HEK293 (cell line): Measurements from ENCODE around the gene ADK.

ENCODE experiments used
- CTCF ChIA-PET: fragments of 350-600 bp; formaldehyde crosslinking; extraction: SDS; loops from one replicate; lab custom pipeline; 2021; ENCODE audit warnings: antibody characterized with exemption; lab: Yijun Ruan, JAX
- POLR2A ChIA-PET: fragments of 300-600 bp; formaldehyde crosslinking; extraction: SDS; loops from one replicate; lab custom pipeline; 2020; ENCODE audit warnings: antibody characterized with exemption, inconsistent platforms; lab: Yijun Ruan, JAX
- H3K27ac ChIP-seq: fragments of 200-500 bp; sonication (Bioruptor generic); 2 replicates; pipeline ENCODE4 v1.5.1; 2014; ENCODE audit warnings: low read depth, low read length, control low read depth, inconsistent platforms; ENCODE audit errors: extremely low read depth
- H3K36me3 ChIP-seq, 2 experiments: fragments of 200-500 bp in 1 of 2; sonication (Bioruptor generic) in 1 of 2; 1 replicate in 1 of 2; 2 replicates in 1 of 2; pipeline ENCODE4 v1.5.1; 2014 to 2017; ENCODE audit warnings: inconsistent platforms in 2 of 2, low read length in 2 of 2; ENCODE audit not compliant: control insufficient read depth in 2 of 2, insufficient read depth in 1 of 2
- H3K4me1 ChIP-seq: fragments of 200-500 bp; sonication (Bioruptor generic); 2 replicates; pipeline ENCODE4 v1.5.1; 2014; ENCODE audit warnings: mild to moderate bottlenecking, low read length, inconsistent platforms; ENCODE audit not compliant: control insufficient read depth, insufficient read depth
- H3K4me3 ChIP-seq: 2 replicates; pipeline ENCODE4 v1.5.1; 2011; ENCODE audit warnings: low read depth, mild to moderate bottlenecking, control low read depth, low read length, moderate library complexity
- H3K9me3 ChIP-seq: fragments of 200-500 bp; sonication (Bioruptor generic); 2 replicates; pipeline ENCODE4 v1.5.1; 2014; ENCODE audit warnings: low read depth, low read length, inconsistent platforms; ENCODE audit not compliant: control insufficient read depth, insufficient read depth
- BCL11B ChIP-seq: fragments of 450-650 bp; formaldehyde crosslinking; IDR thresholded peaks from 2 replicates; pipeline ENCODE4 v1.5.1; 2016; ENCODE audit warnings: low read depth, missing biosample characterization, missing genetic modification characterization
- GLI2 ChIP-seq: fragments of 450-650 bp; formaldehyde crosslinking; IDR thresholded peaks from 2 replicates; pipeline ENCODE4; 2017; ENCODE audit warnings: missing biosample characterization, missing genetic modification characterization, low read depth, borderline replicate concordance
- KLF17 ChIP-seq: fragments of 450-650 bp; formaldehyde crosslinking; IDR thresholded peaks from 2 replicates; pipeline ENCODE4 v1.5.1; 2016; ENCODE audit warnings: missing biosample characterization, missing genetic modification characterization
- MEIS1 ChIP-seq: sonication (generic); formaldehyde crosslinking; IDR thresholded peaks from 2 replicates; pipeline ENCODE4 v1.8.1; 2022; ENCODE audit warnings: missing genetic modification reagents, mild to moderate bottlenecking, borderline replicate concordance
- PRDM1 ChIP-seq: fragments of 450-650 bp; formaldehyde crosslinking; IDR thresholded peaks from 2 replicates; pipeline ENCODE4; 2016; ENCODE audit warnings: missing biosample characterization, missing genetic modification characterization
- SCRT2 ChIP-seq: fragments of 450-650 bp; formaldehyde crosslinking; IDR thresholded peaks from 2 replicates; pipeline ENCODE4 v1.5.1; 2016; ENCODE audit warnings: missing biosample characterization, missing genetic modification characterization
- TRIM28 ChIP-seq: IDR thresholded peaks from 2 replicates; pipeline ENCODE4 v1.6.1; 2011; ENCODE audit warnings: low read length, control low read depth, borderline replicate concordance
- YY1 ChIP-seq: fragments of 450-650 bp; formaldehyde crosslinking; IDR thresholded peaks from 2 replicates; pipeline ENCODE4 v1.5.1; 2018; ENCODE audit warnings: missing biosample characterization, missing genetic modification characterization
- YY2 ChIP-seq: fragments of 450-650 bp; formaldehyde crosslinking; IDR thresholded peaks from 2 replicates; pipeline ENCODE4 v1.5.1; 2016; ENCODE audit warnings: missing biosample characterization, missing genetic modification characterization
- ZBTB17 ChIP-seq: fragments of 450-650 bp; formaldehyde crosslinking; IDR thresholded peaks from 2 replicates; pipeline ENCODE4 v1.5.1; 2016; ENCODE audit warnings: missing biosample characterization, missing genetic modification characterization
- ZBTB21 ChIP-seq: fragments of 450-650 bp; formaldehyde crosslinking; IDR thresholded peaks from 2 replicates; pipeline ENCODE4 v1.5.1; 2017; ENCODE audit warnings: missing biosample characterization, missing genetic modification characterization
- ZBTB44 ChIP-seq: fragments of 450-650 bp; IDR thresholded peaks from 2 replicates; pipeline ENCODE4 v1.5.1; 2018; ENCODE audit warnings: missing biosample characterization, mild to moderate bottlenecking, missing genetic modification characterization
- ZBTB48 ChIP-seq: fragments of 450-650 bp; formaldehyde crosslinking; IDR thresholded peaks from 2 replicates; pipeline ENCODE4 v1.5.1; 2016; ENCODE audit warnings: missing biosample characterization, missing genetic modification characterization
- ZNF138 ChIP-seq: fragments of 450-650 bp; formaldehyde crosslinking; IDR thresholded peaks from 2 replicates; pipeline ENCODE4 v1.5.1; 2016; ENCODE audit warnings: missing biosample characterization, missing genetic modification characterization, borderline replicate concordance
- ZNF146 ChIP-seq: fragments of 450-650 bp; formaldehyde crosslinking; IDR thresholded peaks from 2 replicates; pipeline ENCODE4 v1.5.1; 2016; ENCODE audit warnings: missing biosample characterization, missing genetic modification characterization
- ZNF169 ChIP-seq: fragments of 450-650 bp; formaldehyde crosslinking; IDR thresholded peaks from 2 replicates; pipeline ENCODE4 v1.5.1; 2016; ENCODE audit warnings: missing biosample characterization, missing genetic modification characterization
- ZNF19 ChIP-seq: fragments of 450-650 bp; formaldehyde crosslinking; IDR thresholded peaks from 2 replicates; pipeline ENCODE4; 2016; ENCODE audit warnings: missing biosample characterization, missing genetic modification characterization, low read depth
- ZNF239 ChIP-seq: fragments of 450-650 bp; formaldehyde crosslinking; IDR thresholded peaks from 2 replicates; pipeline ENCODE4 v1.5.1; 2016; ENCODE audit warnings: missing biosample characterization, missing genetic modification characterization
- ZNF274 ChIP-seq, 2 experiments: fragments of 200-500 bp in 1 of 2; fragments of 450-650 bp in 1 of 2; sonication (Bioruptor generic) in 1 of 2; formaldehyde crosslinking in 1 of 2; IDR thresholded peaks; 2 replicates each; pipeline versions ENCODE4 v1.5.1 to v1.6.1; 2014 to 2016; ENCODE audit warnings: borderline replicate concordance in 1 of 2, inconsistent platforms in 1 of 2, low read length in 1 of 2, missing biosample characterization in 1 of 2, missing genetic modification characterization in 1 of 2
- ZNF292 ChIP-seq: fragments of 450-650 bp; formaldehyde crosslinking; IDR thresholded peaks from 2 replicates; pipeline ENCODE4 v1.5.1; 2016; ENCODE audit warnings: low read depth, missing biosample characterization, missing genetic modification characterization, borderline replicate concordance
- ZNF366 ChIP-seq: fragments of 450-650 bp; formaldehyde crosslinking; conservative IDR thresholded peaks from 2 replicates; pipeline ENCODE4 v1.5.1; 2016; ENCODE audit warnings: missing biosample characterization, missing genetic modification characterization
- ZNF596 ChIP-seq: fragments of 450-650 bp; IDR thresholded peaks from 2 replicates; pipeline ENCODE4 v1.5.0; 2018; ENCODE audit warnings: missing biosample characterization, mild to moderate bottlenecking, missing genetic modification characterization, moderate library complexity
- ZNF610 ChIP-seq: fragments of 450-650 bp; formaldehyde crosslinking; IDR thresholded peaks from 2 replicates; pipeline ENCODE4 v1.5.1; 2016; ENCODE audit warnings: missing biosample characterization, missing genetic modification characterization, borderline replicate concordance
- ZNF660 ChIP-seq: fragments of 450-650 bp; IDR thresholded peaks from 2 replicates; pipeline ENCODE4 v1.5.1; 2018; ENCODE audit warnings: missing biosample characterization, mild to moderate bottlenecking, missing genetic modification characterization
- ZNF664 ChIP-seq: fragments of 450-650 bp; formaldehyde crosslinking; IDR thresholded peaks from 2 replicates; pipeline ENCODE4 v1.5.1; 2016; ENCODE audit warnings: missing biosample characterization, missing genetic modification characterization
- ZNF670 ChIP-seq: fragments of 450-650 bp; formaldehyde crosslinking; IDR thresholded peaks from 2 replicates; pipeline ENCODE4 v1.5.1; 2016; ENCODE audit warnings: missing biosample characterization, missing genetic modification characterization, low read depth
- ZNF707 ChIP-seq: fragments of 450-650 bp; formaldehyde crosslinking; IDR thresholded peaks from 2 replicates; pipeline ENCODE4 v1.5.1; 2016; ENCODE audit warnings: missing biosample characterization, missing genetic modification characterization
- ZNF776 ChIP-seq: fragments of 450-650 bp; formaldehyde crosslinking; IDR thresholded peaks from 2 replicates; pipeline ENCODE4 v1.5.0; 2017; ENCODE audit warnings: missing biosample characterization, missing genetic modification characterization, borderline replicate concordance
- ZNF777 ChIP-seq: fragments of 450-650 bp; formaldehyde crosslinking; IDR thresholded peaks from 2 replicates; pipeline ENCODE4 v1.5.1; 2017; ENCODE audit warnings: missing biosample characterization, missing genetic modification characterization, borderline replicate concordance

Gene ADK

GRCh38 chr10:74681917-74682627, 531.1 kb downstream of the ADK start:
- ChIA-PET CTCF (interaction anchor here (0.7 kb wide), 1 partner anchor 165 kb away, joined by 3 read pairs; no protein-coding TSS in a partner anchor), POLR2A (interaction anchor here (1.2 kb wide), 1 partner anchor 144 kb away, joined by 3 read pairs; the partner anchor contains the start of gene KAT6B)
- TF ChIP-seq ZNF777 (tag by site-specific recombination), result no peak
- no peak for TF ChIP-seq ZNF239 (tag by site-specific recombination)
- TF ChIP-seq ZNF596 (tag by site-specific recombination), result no peak
- TF ChIP-seq GLI2, result no peak
- TF ChIP-seq ZNF664 (tag by site-specific recombination), result no peak
- TF ChIP-seq ZNF660 (tag by site-specific recombination), result no peak
- TF ChIP-seq ZNF19 (tag by site-specific recombination), result no peak
- TF ChIP-seq MEIS1 (CRISPR knock-in tag), result no peak
- no peak for TF ChIP-seq YY1 (tag by site-specific recombination)
- no peak for TF ChIP-seq TRIM28

DNA sequence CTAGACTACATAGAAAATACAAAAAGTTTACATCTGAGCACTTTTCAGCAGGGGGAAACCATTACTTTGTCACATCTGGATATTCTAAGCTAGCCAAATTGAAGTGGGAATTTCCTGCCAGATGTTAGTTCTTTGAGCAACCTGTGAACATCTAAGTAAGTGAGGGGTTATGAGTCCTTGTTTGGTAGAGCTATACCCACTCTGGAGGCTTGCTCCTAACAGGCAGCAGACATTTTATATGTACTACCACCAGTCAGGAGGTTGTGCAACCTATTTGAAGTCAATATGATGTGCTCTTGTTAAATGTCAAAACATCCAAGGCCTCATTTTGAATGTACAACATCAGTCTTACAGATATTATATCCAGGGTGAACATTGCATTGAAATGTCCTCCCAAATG, 532.0 kb downstream of the ADK start:
- ChIA-PET CTCF (no interaction called here), POLR2A (no interaction called here)
- Histone ChIP-seq H3K9me3 (no peaks in the 10 kb centered on the region), H3K27ac (no peak overlapping the region), H3K4me1 (0 out of 2 replicates have a peak, but pooled peaks cover 3% of the 10 kb centered on the region), H3K36me3 (no peaks in the 10 kb centered on the region), H3K4me3 (no peak overlapping the region)
- TF ChIP-seq ZNF169 (tag by site-specific recombination), result no peak
- TF ChIP-seq ZNF610, result no peak
- TF ChIP-seq ZNF366 (tag by site-specific recombination), result no peak
- TF ChIP-seq ZNF292 (tag by site-specific recombination), result no peak
- no peak for TF ChIP-seq ZBTB21 (tag by site-specific recombination)
- no peak for TF ChIP-seq ZNF776 (tag by site-specific recombination)
- no peak for TF ChIP-seq SCRT2 (tag by site-specific recombination)
- no peak for TF ChIP-seq YY2 (tag by site-specific recombination)
- TF ChIP-seq ZNF670 (tag by site-specific recombination), result no peak
- TF ChIP-seq ZBTB48 (tag by site-specific recombination), result no peak
- no peak for TF ChIP-seq KLF17 (tag by site-specific recombination)
- TF ChIP-seq ZBTB17 (tag by site-specific recombination), result no peak
- TF ChIP-seq ZNF146 (tag by site-specific recombination), result no peak
- TF ChIP-seq ZNF274 (IDR thresholded peaks at IDR 0.05; ENCODE audit: low read length), result no peak
- no peak for TF ChIP-seq ZNF274 (tag by site-specific recombination; IDR thresholded peaks at IDR 0.05; ENCODE audit: borderline replicate concordance)
- TF ChIP-seq PRDM1 (tag by site-specific recombination), result no peak
- TF ChIP-seq BCL11B (tag by site-specific recombination), result no peak
- no peak for TF ChIP-seq ZNF707
- no peak for TF ChIP-seq ZBTB44 (tag by site-specific recombination)
- TF ChIP-seq ZNF138, result no peak

More at GRCh38 chr10:74681917-74682627, 531.1 kb downstream of the ADK start:
- Histone ChIP-seq H3K9me3 (no peaks in the 10 kb centered on the region), H3K4me3 (no peak overlapping the region), H3K4me1 (0 out of 2 replicates have a peak, but pooled peaks cover 3% of the 10 kb centered on the region), H3K27ac (no peak overlapping the region), H3K36me3 (no peaks in the 10 kb centered on the region)
